Measurements from ENCODE around the gene HCFC1R1.
A peak's percentile ranks its signal among the peaks of the same experiment; 100 is the strongest.
"Not testable (repeated sequence)": the region's sequence is repeated elsewhere in the genome, so short reads cannot be mapped to it uniquely, and the experiment has no call there.

HCFC1R1 gene

DNA sequence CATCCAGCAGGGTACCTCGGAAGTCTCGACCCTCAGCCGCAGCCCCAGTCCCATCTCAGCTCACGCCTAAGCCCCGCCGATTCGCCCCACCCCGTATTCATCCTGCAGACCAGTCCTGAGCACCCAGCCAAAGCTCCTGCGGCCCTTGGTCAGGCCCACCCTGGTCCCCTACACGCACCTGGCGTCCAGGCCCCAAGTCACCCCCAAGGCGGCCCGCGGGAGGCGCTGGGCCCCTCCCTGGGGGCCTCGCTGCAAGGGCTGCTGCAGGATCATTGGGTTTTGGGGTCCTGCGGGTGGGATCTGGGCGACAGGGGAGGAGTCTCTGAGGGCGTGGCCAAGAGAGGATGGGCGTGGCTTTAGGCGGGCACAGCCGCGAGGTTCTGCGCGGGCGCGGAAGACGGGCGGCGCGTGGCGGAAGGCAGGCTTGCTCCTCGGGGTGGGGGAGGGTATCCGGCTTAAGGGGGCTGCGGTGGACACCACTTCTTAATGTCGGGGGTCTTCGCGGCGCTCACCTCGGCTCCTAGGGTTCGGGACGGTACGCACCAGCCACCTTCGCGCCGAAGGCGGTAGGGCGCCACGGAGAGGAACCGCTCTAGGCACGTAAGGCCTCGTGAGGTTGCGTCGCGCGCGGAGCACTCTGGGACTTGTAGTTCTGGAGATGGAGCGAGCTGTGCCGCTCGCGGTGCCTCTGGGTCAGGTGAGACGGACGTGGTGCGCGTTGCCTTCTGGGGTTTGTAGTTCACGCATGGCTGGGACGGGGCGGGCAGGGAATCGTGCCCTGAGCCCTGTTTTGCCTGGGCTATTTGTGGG is at the start of gene HCFC1R1, which contains the start of gene THOC6:
TSS of gene HCFC1R1 (minus strand) at position 274 of the 810 bp plus-strand sequence. CDS start at position 273, 1 bp downstream.
TSS of gene THOC6 (plus strand) at position 367 of the 810 bp plus-strand sequence. CDS start at position 659, 292 bp downstream.
- H3K27ac ChIP-seq = peak within 1 kb of the TSS; percentile 79
- TF ChIP-seq CTCF (conservative IDR thresholded peaks at IDR 0.05) = no peak

GRCh38 chr16:3073448-3073847 is 49.7 kb upstream of the HCFC1R1 start:
- TF ChIP-seq CTCF (conservative IDR thresholded peaks at IDR 0.05) = no peak
- H3K27ac ChIP-seq = no peak overlapping the region

GRCh38 chr16:3072576-3073263 is 49.0 kb upstream of the HCFC1R1 start:
- H3K27ac ChIP-seq = not testable (repeated sequence)

DNA sequence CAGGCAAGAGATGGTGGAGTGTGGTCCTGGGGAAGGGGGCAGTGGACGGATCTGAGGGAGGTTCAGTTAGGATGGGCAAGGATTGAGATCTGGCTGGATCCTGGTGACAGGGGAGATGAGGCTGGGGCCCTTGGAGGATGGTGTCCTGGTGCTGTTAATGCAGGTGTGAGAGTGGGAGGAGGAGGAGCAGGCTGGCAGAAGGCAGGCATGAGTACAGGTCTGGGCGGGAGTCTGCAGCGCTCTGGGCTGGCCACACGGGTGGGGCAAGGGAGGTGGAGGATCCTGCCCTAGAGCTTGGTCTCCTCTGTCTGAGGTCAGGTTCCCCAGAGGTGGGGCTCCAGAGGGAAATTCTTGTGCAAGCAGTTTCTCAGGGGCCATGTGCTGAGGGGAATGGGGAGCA is 48.4 kb upstream of the HCFC1R1 start:
- not testable (repeated sequence) for H3K27ac ChIP-seq

GRCh38 chr16:3071655-3072054 is 47.9 kb upstream of the HCFC1R1 start:
- TF ChIP-seq CTCF (conservative IDR thresholded peaks at IDR 0.05) = no peak
- H3K27ac ChIP-seq = no peak overlapping the region

DNA sequence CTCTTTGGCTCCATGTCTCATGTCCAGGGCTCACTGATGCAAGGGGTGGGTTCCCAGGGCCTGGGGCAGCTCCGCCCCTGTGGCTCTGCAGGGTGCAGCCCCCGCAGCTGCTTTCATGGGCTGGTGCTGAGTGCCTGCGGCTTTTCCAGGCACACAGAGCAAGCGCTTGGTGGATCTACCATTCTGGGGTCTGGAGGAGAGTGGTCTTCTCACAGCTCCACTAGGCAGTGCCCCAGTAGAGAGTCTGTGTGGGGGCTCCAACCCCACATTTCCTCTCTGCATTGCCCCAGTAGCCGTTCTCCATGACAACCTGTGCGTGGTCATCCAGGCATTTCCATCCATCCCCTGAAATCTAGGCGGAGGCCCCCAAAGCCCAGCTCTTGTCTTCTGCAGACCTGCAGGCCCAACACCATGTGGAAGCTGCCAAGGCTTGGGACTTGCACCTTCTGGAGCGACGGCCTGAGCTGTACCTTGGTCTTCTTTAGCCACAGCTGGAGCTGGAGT is 46.9 kb upstream of the HCFC1R1 start:
- H3K27ac ChIP-seq = no peak overlapping the region
- TF ChIP-seq CTCF (conservative IDR thresholded peaks at IDR 0.05) = no peak

DNA sequence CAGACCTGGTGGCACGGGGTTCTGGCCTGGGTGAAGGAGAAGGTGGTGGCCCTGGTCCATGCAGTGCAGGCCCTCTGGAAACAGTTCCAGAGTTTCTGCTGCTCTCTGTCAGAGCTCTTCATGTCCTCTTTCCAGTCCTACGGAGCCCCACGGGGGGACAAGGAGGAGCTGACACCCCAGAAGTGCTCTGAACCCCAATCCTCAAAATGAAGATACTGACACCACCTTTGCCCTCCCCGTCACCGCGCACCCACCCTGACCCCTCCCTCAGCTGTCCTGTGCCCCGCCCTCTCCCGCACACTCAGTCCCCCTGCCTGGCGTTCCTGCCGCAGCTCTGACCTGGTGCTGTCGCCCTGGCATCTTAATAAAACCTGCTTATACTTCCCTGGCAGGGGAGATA is 45.4 kb upstream of the HCFC1R1 start:
- not testable (repeated sequence) for H3K27ac ChIP-seq

DNA sequence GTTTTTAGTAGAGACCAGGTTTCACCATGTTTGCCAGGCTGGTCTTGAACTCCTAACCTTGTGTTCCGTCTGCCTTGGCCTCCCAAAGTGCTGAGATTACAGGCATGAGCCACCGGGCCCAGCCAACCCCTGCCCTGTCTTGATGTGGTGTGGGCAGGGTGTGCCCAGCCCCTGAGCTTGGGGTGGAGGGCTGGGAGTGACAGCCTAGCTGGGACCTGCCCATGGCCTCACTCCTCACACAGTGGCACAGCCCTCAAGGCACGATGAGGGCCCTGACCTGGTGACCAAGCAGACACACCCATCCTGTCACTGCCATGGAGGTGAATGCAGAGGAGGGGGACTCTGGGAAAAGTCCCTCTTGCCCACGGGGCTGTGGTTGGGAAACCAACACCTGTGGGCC is 44.7 kb upstream of the HCFC1R1 start:
- TF ChIP-seq CTCF (conservative IDR thresholded peaks at IDR 0.05) = no peak
- H3K27ac ChIP-seq = no peak overlapping the region

DNA sequence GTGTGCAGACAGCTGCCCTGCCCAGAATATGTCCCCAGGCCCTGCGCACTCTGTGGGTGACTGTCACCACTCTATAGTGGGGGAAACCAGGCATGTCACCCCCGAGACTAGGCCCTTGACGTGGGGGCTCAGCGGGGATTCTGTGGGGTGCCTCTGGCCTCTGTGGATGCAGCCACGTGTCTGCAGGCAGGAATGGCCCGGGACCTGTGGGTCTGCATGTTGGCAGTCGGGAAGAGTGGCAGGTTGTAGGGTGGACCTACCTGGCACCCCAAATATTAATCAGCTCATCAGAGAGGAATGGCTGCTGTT is 42.7 kb upstream of the HCFC1R1 start:
- no peak overlapping the region for H3K27ac ChIP-seq
- TF ChIP-seq CTCF (conservative IDR thresholded peaks at IDR 0.05) = no peak

Data from VCaP (cell line).